Heart left ventricle (tissue), 13 donors: Measurements from ENCODE around the gene CNNM3.

ENCODE experiments used
- POLR2A ChIP-seq, 2 donors: fragments of 450-650 bp; IDR thresholded peaks; one replicate each; pipeline ENCODE4 v1.6.1; 2017; ENCODE audit warnings: antibody characterized with exemption in 2 of 2, mild to moderate bottlenecking in 2 of 2, moderate library complexity in 2 of 2
- TF ChIP-seq, protein P1 (sequence below), 12 donors: fragments of 200-600 bp; sonication (generic) in 4 of 12; IDR thresholded peaks; one replicate each; pipeline versions ENCODE4 v1.5.0 to v1.8.0; 2018 to 2022; ENCODE audit warnings: antibody characterized with exemption in 12 of 12, mild to moderate bottlenecking in 5 of 12
- donor health status: ischemic (EF 13 %, LVEDD 7.1; RV severe dilation, severe dysfunction).
- donor health status: DM: no; HTN: yes; CAD: no.
- donor health status: DM: no; HTN: no; CAD: no.
- donor health status: ischemic (EF 25% LVEDD 6.9; RV normal size, moderate dysfunction).
- donor health status: ischemic (EF 25% LVEDD 5.7; RV mildly dilated, moderate dysfunction).
- donor health status: ischemic (EF 35%, LVEDD 5.7; RV mildly dilated, moderate dysfunction).
- donor health status: nonischemic (EF 11% LVEDD 7.7; RV severe dilation, severe dysfunction).
- donor health status: DM: yes; HTN: yes; CAD: no.
- donor health status: PGD.
- donor health status: ischemic (EF 29% LVEDD 5.4; RV normal size, mild dysfunction).
- donor health status: nonischemic (EF 23%, LVEDD 6.1; RV moderate dilation, normal function).

DNA sequence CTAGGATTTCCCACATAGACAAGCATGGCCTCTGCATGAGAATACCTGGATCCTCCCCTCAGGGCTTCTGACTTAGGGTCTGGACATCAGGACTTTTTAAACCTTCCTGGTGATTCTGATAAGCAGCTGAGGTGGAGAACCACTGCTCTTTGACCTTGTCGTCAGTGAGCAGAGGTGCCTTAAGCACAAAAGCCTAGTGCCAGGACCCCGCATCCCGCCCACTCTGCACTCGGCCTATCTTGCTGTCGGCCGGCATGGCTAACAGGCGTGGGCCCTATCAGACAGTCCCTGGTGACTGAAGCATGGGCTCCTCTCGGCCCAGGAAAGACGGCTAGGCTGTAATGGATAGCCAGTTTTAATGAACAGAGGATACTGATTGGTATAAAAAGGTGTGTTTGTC lies 21.5 kb downstream of the CNNM3 start:
- TF ChIP-seq POLR2A (IDR thresholded peaks at IDR 0.05), result no peak
- TF ChIP-seq, protein P1, sequence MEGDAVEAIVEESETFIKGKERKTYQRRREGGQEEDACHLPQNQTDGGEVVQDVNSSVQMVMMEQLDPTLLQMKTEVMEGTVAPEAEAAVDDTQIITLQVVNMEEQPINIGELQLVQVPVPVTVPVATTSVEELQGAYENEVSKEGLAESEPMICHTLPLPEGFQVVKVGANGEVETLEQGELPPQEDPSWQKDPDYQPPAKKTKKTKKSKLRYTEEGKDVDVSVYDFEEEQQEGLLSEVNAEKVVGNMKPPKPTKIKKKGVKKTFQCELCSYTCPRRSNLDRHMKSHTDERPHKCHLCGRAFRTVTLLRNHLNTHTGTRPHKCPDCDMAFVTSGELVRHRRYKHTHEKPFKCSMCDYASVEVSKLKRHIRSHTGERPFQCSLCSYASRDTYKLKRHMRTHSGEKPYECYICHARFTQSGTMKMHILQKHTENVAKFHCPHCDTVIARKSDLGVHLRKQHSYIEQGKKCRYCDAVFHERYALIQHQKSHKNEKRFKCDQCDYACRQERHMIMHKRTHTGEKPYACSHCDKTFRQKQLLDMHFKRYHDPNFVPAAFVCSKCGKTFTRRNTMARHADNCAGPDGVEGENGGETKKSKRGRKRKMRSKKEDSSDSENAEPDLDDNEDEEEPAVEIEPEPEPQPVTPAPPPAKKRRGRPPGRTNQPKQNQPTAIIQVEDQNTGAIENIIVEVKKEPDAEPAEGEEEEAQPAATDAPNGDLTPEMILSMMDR (IDR thresholded peaks at IDR 0.05), result no peak
